Cardiac septum (tissue), 1 donor: Measurements from ENCODE around the gene LENEP. TPM values are rescaled to one million over a fixed set of nuclear protein-coding genes. Genes with fewer than 3 reads are reported as not detected.

ENCODE experiments used
- DNase-seq: peaks from one replicate; pipeline ENCODE4 v3.0.0-alpha.2; 2020; ENCODE audit warnings: low spot score
- intact Hi-C: fragments of 100-400 bp; cut with DNase I; formaldehyde crosslinking; loops from one replicate; pipeline ENCODE4 v1.14.0; 2022
- total RNA-seq: library from RNA; stranded (reverse); fragmentation: NEBNext Ultra II Directional; extraction: Animal tissue kit (Norgen Biotek cat#: 25700); gene quantifications from one replicate; pipeline ENCODE4 v1.2.1, GENCODE V29; 2021
- donor health status: DM: no; HTN: no; CAD: no.

The LENEP gene
- total RNA-seq, 1 donor from 2014 or later: not detected

GRCh38 chr1:155004352-155005075 lies 11.1 kb downstream of the LENEP start:
- no peak for DNase-seq
- intact Hi-C loops: no loop called here

- intact Hi-C loops: no loop called here
- peak; percentile 89 for DNase-seq
Measured at GRCh38 chr1:155005076-155006011, 12.0 kb downstream of the LENEP start.

DNA sequence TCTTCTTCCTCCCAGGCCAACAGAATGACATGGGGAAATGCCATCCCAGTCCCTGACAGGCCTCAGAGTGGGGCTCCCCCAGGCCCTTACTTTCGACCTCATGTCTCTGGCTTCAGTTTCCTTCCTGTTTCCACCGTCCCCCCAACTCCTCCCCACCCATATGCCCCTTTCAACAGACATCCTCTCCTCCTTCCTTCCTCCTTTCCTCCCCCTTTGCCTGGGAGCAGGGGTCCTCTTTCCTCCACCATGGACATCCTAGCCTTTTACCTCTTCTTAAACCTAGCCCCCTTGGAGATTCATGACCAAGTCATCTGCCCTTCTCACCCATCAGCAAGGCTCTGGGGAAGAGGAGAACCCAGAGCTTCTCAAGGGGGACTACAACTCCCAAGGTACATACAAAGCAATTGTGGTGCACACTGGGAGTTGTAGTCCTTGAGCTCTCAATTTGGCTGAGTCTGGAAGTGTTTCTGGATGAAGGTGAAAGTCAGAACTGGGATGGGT lies 13.3 kb downstream of the LENEP start:
- no peak for DNase-seq
- intact Hi-C loops: no loop called here

DNA sequence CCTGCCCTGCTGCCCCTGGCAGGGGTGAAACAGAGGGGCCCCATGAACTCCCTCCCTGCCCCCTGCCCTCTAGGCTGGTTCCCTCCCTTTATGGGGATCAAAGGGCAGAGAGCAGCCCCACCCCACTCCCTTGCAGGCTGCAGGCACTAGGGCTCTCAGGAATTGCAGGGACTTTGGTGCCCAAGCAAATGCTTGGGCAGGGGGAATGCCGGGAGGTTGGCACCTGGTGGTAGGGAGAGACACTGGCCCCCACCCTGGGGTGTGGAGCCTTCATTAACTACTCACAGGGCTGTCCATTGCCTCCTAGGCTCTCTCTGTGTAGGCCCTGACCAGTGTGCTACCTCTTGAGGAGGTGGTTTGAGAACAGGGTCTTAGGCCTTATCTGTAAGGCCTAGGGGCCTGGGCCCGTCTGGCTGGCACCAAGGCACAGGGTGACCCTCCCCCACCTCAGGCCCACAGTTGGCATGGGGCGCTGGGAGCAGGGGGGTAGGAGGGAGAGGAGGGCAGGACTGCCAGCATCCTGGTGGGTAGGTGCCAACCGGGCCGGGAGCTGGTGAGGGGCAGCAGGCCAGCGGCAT lies 14.0 kb downstream of the LENEP start:
- DNase-seq: peak; percentile 86
- intact Hi-C loops: no loop called here

- DNase-seq: no peak
- intact Hi-C loops: no loop called here
Measured at GRCh38 chr1:155008015-155008941, 14.9 kb downstream of the LENEP start.

GRCh38 chr1:155009221-155009711 lies 15.9 kb downstream of the LENEP start:
- DNase-seq: no peak
- intact Hi-C loops: no loop called here

GRCh38 chr1:155009742-155010141 lies 16.4 kb downstream of the LENEP start:
- intact Hi-C loops: no loop called here
- no peak for DNase-seq

GRCh38 chr1:155010211-155010918 lies 17.0 kb downstream of the LENEP start:
- no peak for DNase-seq
- intact Hi-C loops: no loop called here

- DNase-seq: no peak
- intact Hi-C loops: no loop called here
Measured at GRCh38 chr1:155011004-155011416, 17.6 kb downstream of the LENEP start.

DNA sequence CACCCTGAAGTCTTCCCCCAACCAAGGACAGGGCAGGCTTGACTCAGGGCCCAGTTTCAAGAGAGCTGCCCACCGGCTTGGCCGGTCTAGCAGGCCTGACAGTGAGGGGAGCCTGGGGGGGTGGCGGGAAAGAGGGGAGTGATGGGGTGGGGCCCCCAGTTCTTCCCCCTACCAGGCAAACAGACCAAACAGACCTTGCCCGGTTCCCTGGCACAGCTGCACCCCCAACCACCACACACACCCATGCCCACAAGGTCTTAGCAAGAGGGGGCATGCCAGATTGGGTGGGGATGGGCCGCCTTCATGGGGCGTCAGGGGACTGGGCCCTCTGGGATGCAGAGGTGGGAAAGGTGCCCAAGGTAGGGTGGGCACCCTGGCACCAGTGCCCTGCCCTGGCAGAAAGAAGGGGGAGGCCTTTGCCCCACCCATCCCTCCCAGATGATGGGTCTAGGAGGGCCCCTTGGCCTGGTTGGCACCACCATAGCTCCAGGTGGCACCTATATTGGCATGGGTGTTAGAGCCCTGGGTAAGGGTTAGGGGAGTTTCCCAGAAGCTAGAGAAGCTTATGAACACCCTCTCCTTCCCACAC lies 18.1 kb downstream of the LENEP start:
- no peak for DNase-seq
- intact Hi-C loops: no loop called here

DNA sequence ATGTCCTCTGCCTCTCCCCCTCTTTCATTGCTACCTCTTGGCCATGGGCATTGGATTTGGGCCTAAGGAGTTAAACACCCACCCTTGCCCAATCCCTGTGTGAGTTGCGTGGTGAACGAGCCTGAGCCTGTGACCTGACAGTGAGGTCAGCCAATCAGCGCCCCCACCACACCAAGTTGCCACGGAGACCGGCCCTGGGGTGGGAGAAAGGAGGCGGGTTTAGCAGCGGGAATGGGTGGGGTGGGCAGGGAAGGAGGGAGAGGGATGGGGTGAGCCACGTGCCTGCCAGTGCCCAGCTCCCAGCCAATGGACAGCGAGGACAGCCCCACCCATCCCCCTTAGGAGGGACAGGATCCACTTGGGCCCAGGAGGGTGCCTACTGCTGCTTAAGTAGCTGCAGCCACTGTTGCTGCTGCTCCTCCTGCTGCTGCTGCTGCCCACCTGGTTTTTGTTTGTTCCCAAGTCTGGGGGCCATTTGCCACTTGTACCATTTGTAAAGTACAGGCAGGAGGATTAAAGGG lies 18.7 kb downstream of the LENEP start:
- no peak for DNase-seq
- intact Hi-C loops: no loop called here

DNA sequence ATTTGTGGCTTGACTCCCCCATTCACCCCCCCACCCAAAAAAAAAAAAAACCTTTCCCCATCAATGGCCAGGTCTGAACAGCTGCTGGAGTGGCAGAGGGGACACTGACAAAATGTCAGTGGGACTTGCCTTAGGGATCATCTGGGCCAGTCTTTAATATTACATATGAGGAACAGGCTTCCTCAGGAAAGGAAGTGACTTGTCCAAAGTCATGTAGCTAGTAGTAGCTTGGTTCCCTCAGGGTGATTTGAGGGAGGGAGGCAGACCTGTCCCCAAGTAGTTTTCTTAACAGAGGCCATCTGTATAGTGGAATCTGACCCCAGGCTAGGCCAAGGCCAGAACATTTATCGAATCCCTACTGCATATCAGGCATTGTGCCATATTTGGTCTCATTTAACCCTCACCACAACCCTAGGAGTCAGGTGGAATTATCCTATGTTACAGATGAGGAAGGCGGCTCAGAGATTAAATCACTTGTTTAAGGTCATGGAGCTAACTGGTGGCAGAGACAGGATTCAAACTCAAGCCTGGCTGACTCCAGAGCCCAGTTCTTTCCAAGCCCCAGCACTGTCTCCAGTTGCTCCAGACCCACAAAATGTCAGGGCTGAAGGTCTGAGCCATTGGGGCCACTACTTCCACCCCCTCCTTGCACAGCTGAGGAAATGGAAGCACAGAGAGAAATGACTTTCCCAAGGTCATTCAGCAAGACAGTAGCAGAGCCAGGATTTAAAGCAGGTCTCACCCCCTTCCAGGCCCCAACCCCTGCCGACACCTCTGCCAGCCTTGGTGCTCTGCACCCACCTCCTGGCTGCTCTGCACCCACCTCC lies 19.6 kb downstream of the LENEP start:
- no peak for DNase-seq
- intact Hi-C loops: no loop called here

GRCh38 chr1:155013632-155014031 lies 20.2 kb downstream of the LENEP start:
- intact Hi-C loops: no loop called here
- DNase-seq: no peak

- intact Hi-C loops: loop anchor here (5.0 kb wide), 1 partner anchor 47 kb away; the partner anchor contains the start of gene EFNA4
- DNase-seq: no peak
Measured at GRCh38 chr1:155014709-155015508, 21.5 kb downstream of the LENEP start.

DNA sequence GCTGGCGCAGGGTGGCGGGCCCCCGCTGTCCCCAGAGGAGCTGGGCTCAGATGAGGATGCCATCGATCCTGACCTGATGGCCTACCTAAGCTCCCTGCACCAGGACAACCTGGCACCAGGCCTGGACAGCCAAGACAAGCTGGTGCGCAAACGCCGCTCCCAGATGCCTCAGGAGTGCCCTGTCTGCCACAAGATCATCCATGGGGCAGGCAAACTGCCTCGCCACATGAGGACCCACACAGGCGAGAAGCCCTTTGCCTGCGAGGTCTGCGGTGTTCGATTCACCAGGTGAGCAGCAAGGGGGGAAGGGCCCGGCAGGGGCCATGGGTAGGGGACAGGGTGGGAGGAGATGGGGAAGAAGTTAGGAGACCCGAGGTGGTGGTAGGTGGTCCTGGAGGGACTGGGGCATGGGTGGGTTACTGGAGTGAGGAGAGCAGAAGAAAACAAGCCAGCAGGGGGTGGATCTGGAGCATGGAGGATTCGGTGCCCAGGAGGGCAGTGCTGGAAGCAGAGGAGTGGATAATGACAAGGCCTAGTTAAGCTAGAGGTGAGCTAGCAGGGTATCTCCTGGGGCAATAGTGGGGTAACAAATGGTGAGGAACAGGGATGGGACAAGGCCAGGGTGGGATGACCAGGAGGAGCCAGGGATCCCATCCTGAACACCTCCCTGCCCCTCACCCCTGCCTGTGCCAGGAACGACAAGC lies 22.3 kb downstream of the LENEP start:
- DNase-seq: no peak
- intact Hi-C loops: loop anchor here (2.0 to 5.0 kb wide), 3 partner anchors 15 to 47 kb away; partner anchors contain the start of gene EFNA4
